IPS DF 19.7 (cell line): ENCODE results near the gene MSL3B.
A peak's percentile ranks its signal among the peaks of the same experiment; 100 is the strongest.
"Not testable (repeated sequence)": the region's sequence is repeated elsewhere in the genome, so short reads cannot be mapped to it uniquely, and the experiment has no call there.

ENCODE experiments used
- DNase-seq: peaks from one replicate; pipeline ENCODE4 v3.0.0-alpha.2; 2013; ENCODE audit warnings: low read depth, low spot score

MSL3B gene

GRCh38 chr2:233867993-233868532 is at the start of gene MSL3B:
TSS of gene MSL3B (minus strand) at chr2:233868386.
- DNase-seq: no peak

- DNase-seq: no peak
Observed at GRCh38 chr2:233917116-233917515, 48.9 kb upstream of the MSL3B start, which contains the start of gene TRPM8. TSS of gene TRPM8 (plus strand) at chr2:233917373. CDS start at chr2:233926538, 9,165 bp downstream.

GRCh38 chr2:233915128-233915527 is 46.9 kb upstream of the MSL3B start:
- no peak for DNase-seq

- DNase-seq: peak; percentile 40
Observed at GRCh38 chr2:233912691-233913423, 44.7 kb upstream of the MSL3B start.

- DNase-seq: no peak
Observed at GRCh38 chr2:233907627-233908026, 39.4 kb upstream of the MSL3B start.

GRCh38 chr2:233905945-233906344 is 37.8 kb upstream of the MSL3B start:
- no peak for DNase-seq

GRCh38 chr2:233901884-233902283 is 33.7 kb upstream of the MSL3B start:
- DNase-seq: no peak

GRCh38 chr2:233901367-233901766 is 33.2 kb upstream of the MSL3B start:
- DNase-seq: no peak

- DNase-seq: not testable (repeated sequence)
Observed at GRCh38 chr2:233896253-233896652, 28.1 kb upstream of the MSL3B start.

- no peak for DNase-seq
Observed at GRCh38 chr2:233892793-233893192, 24.6 kb upstream of the MSL3B start.

GRCh38 chr2:233882353-233882752 is 14.2 kb upstream of the MSL3B start:
- no peak for DNase-seq

GRCh38 chr2:233872125-233872524 is 3.9 kb upstream of the MSL3B start:
- not testable (repeated sequence) for DNase-seq

GRCh38 chr2:233871432-233871831 is 3.2 kb upstream of the MSL3B start:
- DNase-seq: no peak

- DNase-seq: no peak
Observed at GRCh38 chr2:233866479-233866878, 1.7 kb downstream of the MSL3B start.

- DNase-seq: no peak
Observed at GRCh38 chr2:233865838-233866237, 2.3 kb downstream of the MSL3B start.

- DNase-seq: no peak
Observed at GRCh38 chr2:233862261-233862768, 5.9 kb downstream of the MSL3B start.

- no peak for DNase-seq
Observed at GRCh38 chr2:233858331-233858730, 9.9 kb downstream of the MSL3B start.

GRCh38 chr2:233857511-233858141 is 10.6 kb downstream of the MSL3B start:
- DNase-seq: no peak

- DNase-seq: no peak
Observed at GRCh38 chr2:233856184-233856583, 12.0 kb downstream of the MSL3B start.

GRCh38 chr2:233855345-233855744 is 12.8 kb downstream of the MSL3B start:
- no peak for DNase-seq

- peak; percentile 82 for DNase-seq
Observed at GRCh38 chr2:233854241-233854981, 13.8 kb downstream of the MSL3B start, which contains the start of gene HJURP. TSS of gene HJURP (minus strand) at chr2:233854535. CDS start at chr2:233854500, 35 bp downstream.

- no peak for DNase-seq
Observed at GRCh38 chr2:233853883-233854240, 14.3 kb downstream of the MSL3B start.
